GM23338 (cell line): ENCODE results near the gene SCAMP1. TPM values are rescaled to one million over a fixed set of nuclear protein-coding genes. Genes with fewer than 3 reads are reported as not detected.

Experiments used
- ATAC-seq: fragments of 200-7000 bp; cut with Tn5 transposase; 3 replicates; pipeline ENCODE4 v1.9.1; 2020
- DNase-seq: peaks from one replicate; pipeline ENCODE4 v3.0.0-alpha.2; 2015; ENCODE audit warnings: low spot score
- H2AFZ ChIP-seq: fragments of 200-600 bp; sonication (generic); 2 replicates; pipeline ENCODE4 v1.8.0; 2016; ENCODE audit warnings: antibody characterized with exemption, mild to moderate bottlenecking, moderate library complexity
- H3F3A ChIP-seq: fragments of 200-600 bp; sonication (generic); replicated peaks from 2 replicates; pipeline ENCODE4 v1.8.0; 2017; ENCODE audit warnings: antibody characterized with exemption, mixed run types, low read depth
- H3K27ac ChIP-seq: fragments of 200-600 bp; sonication (generic); 2 replicates; pipeline ENCODE4 v1.6.1; 2016; ENCODE audit warnings: low read depth
- H3K27me3 ChIP-seq: fragments of 200-600 bp; sonication (generic); 2 replicates; pipeline ENCODE4 v1.8.0; 2016; ENCODE audit warnings: mild to moderate bottlenecking, mixed run types, moderate library complexity; ENCODE audit not compliant: insufficient read depth
- H3K36me3 ChIP-seq: fragments of 200-600 bp; sonication (generic); 2 replicates; pipeline ENCODE4 v1.8.0; 2016; ENCODE audit warnings: mild to moderate bottlenecking; ENCODE audit not compliant: insufficient read depth
- H3K4me1 ChIP-seq: fragments of 200-600 bp; sonication (generic); 2 replicates; pipeline ENCODE4 v1.8.0; 2016; ENCODE audit warnings: mild to moderate bottlenecking, moderate library complexity; ENCODE audit not compliant: insufficient read depth
- H3K4me2 ChIP-seq: fragments of 200-600 bp; sonication (generic); 2 replicates; pipeline ENCODE4 v1.7.1; 2017; ENCODE audit warnings: mixed run types
- H3K4me3 ChIP-seq: fragments of 200-600 bp; sonication (generic); 2 replicates; pipeline ENCODE4 v1.6.1; 2016; ENCODE audit warnings: mixed run types
- H3K79me2 ChIP-seq: fragments of 200-600 bp; sonication (generic); replicated peaks from 2 replicates; pipeline ENCODE4 v1.8.0; 2017; ENCODE audit warnings: mild to moderate bottlenecking; ENCODE audit not compliant: insufficient read depth
- H3K9me2 ChIP-seq: fragments of 200-600 bp; sonication (generic); 2 replicates; pipeline ENCODE4 v1.8.0; 2017; ENCODE audit not compliant: insufficient read depth
- H4K20me1 ChIP-seq: fragments of 200-600 bp; sonication (generic); replicated peaks from 2 replicates; pipeline ENCODE4 v1.8.0; 2017; ENCODE audit warnings: mild to moderate bottlenecking; ENCODE audit not compliant: insufficient read depth
- H3K27ac Mint-ChIP-seq: 2 replicates; pipeline ENCODE4 v1.8.0; 2020; ENCODE audit warnings: inconsistent platforms, mild to moderate bottlenecking, moderate library complexity, mixed read lengths
- H3K27me3 Mint-ChIP-seq: 3 replicates; pipeline ENCODE4 v1.8.0; 2022; ENCODE audit warnings: low read depth, mild to moderate bottlenecking, moderate library complexity, mixed read lengths, inconsistent platforms; ENCODE audit not compliant: insufficient read depth, poor library complexity
- H3K36me3 Mint-ChIP-seq: 3 replicates; pipeline ENCODE4 v1.8.0; 2021; ENCODE audit warnings: low read depth, mild to moderate bottlenecking, inconsistent platforms, moderate library complexity, mixed read lengths
- H3K4me1 Mint-ChIP-seq: 3 replicates; pipeline ENCODE4 v1.8.0; 2020; ENCODE audit warnings: mild to moderate bottlenecking, inconsistent platforms, mixed read lengths
- H3K4me3 Mint-ChIP-seq: 3 replicates; pipeline ENCODE4 v1.8.0; 2021; ENCODE audit warnings: moderate library complexity, mild to moderate bottlenecking, inconsistent platforms, mixed read lengths
- H3K9me3 Mint-ChIP-seq: 3 replicates; pipeline ENCODE4 v1.8.0; 2020; ENCODE audit warnings: moderate library complexity, mild to moderate bottlenecking, inconsistent platforms, mixed read lengths
- CTCF ChIP-seq, 2 experiments: fragments of 200-600 bp in 1 of 2; sonication (generic) in 1 of 2; conservative IDR thresholded peaks; 2 replicates each; pipeline versions ENCODE4 v1.5.1 to v1.6.1; 2016 to 2017; ENCODE audit warnings: antibody characterized with exemption in 2 of 2, low read depth in 2 of 2, mild to moderate bottlenecking in 2 of 2, moderate library complexity in 1 of 2
- POLR2AphosphoS5 ChIP-seq: IDR thresholded peaks from 2 replicates; pipeline ENCODE4 v1.6.1; 2016; ENCODE audit warnings: antibody characterized with exemption, low read depth
- STAT1 ChIP-seq: IDR thresholded peaks from one replicate; pipeline ENCODE4 v1.6.1; 2016; ENCODE audit warnings: antibody characterized with exemption; ENCODE audit not compliant: unreplicated experiment
- ZNF114 ChIP-seq: fragments of 250-450 bp; sonication (Bioruptor Pico); IDR thresholded peaks from 2 replicates; pipeline ENCODE4 v1.5.0; 2020; ENCODE audit warnings: mild to moderate bottlenecking, moderate library complexity
- ZNF331 ChIP-seq: fragments of 250-450 bp; sonication (Bioruptor Pico); IDR thresholded peaks from 2 replicates; pipeline ENCODE4 v1.5.0; 2020; ENCODE audit warnings: low read depth, mild to moderate bottlenecking, moderate library complexity
- ZNF462 ChIP-seq: fragments of 250-450 bp; sonication (Bioruptor Pico); IDR thresholded peaks from 2 replicates; pipeline ENCODE4 v1.5.0; 2020; ENCODE audit warnings: mild to moderate bottlenecking, moderate library complexity
- polyA plus RNA-seq: library from polyadenylated mRNA; unstranded; fragments of >200 nt; fragmentation: Nextera tagmentation; extraction: Ambion mirVana; gene quantifications from 2 replicates; pipeline ENCODE4 v1.2.1, GENCODE V29; 2016
- total RNA-seq: library from RNA; depleted of rRNA; stranded (reverse); fragments of >200 nt; shearing (Covaris generic); gene quantifications from 2 replicates; pipeline ENCODE4 v1.2.3, GENCODE V29; 2014

Gene SCAMP1
- total and polyA plus RNA-seq, 2 experiments from 2014 or later: 26.8 to 53.9 TPM

GRCh38 chr5:78335976-78336375 is 24.4 kb upstream of the SCAMP1 start (continued):
- TF ChIP-seq ZNF462 (CRISPR knock-in tag) (no peak), ZNF331 (CRISPR knock-in tag) (no peak), POLR2AphosphoS5 (no peak), STAT1 (no peak)

- H2AFZ ChIP-seq: no peak overlapping the region
- ATAC-seq: no peak
- peaks cover 10% of the 10 kb centered on the region; the same call in 2 of the 3 replicates for H3K4me1 Mint-ChIP-seq
- TF ChIP-seq ZNF114: no peak
- no peak for TF ChIP-seq CTCF (conservative IDR thresholded peaks at IDR 0.05; ENCODE audit: low read depth in 2 of 2)
- H3K27me3 Mint-ChIP-seq: peaks cover 37% of the 10 kb centered on the region
- no peak overlapping the region for H3K4me3 Mint-ChIP-seq
- H3K36me3 Mint-ChIP-seq: peaks cover 6% of the 10 kb centered on the region
- no peak overlapping the region for H3K4me2 ChIP-seq
- no peaks in the 10 kb centered on the region for H3F3A ChIP-seq
- no peak overlapping the region for H3K27ac ChIP-seq
- DNase-seq: no peak
- H3K27me3 ChIP-seq: peaks cover 39% of the 10 kb centered on the region
- H3K79me2 ChIP-seq: no peaks in the 10 kb centered on the region
- peaks cover 23% of the 10 kb centered on the region for H3K9me3 Mint-ChIP-seq
- H3K36me3 ChIP-seq: no peaks in the 10 kb centered on the region
- H3K4me3 ChIP-seq: no peak overlapping the region
- no peaks in the 10 kb centered on the region for H3K9me2 ChIP-seq
- H4K20me1 ChIP-seq: no peaks in the 10 kb centered on the region; the same call in 1 of the 2 replicates
- peaks cover 9% of the 10 kb centered on the region; the same call in 1 of the 2 replicates for H3K4me1 ChIP-seq
- no peak overlapping the region for H3K27ac Mint-ChIP-seq
These were observed 23.7 kb upstream of the SCAMP1 start for GRCh38 chr5:78336698-78337097.
